Kidney (tissue), 14 donors: ENCODE data around the gene EPYC. TPM values are rescaled to one million over a fixed set of nuclear protein-coding genes. Genes with fewer than 3 reads are reported as not detected.

Experiments used
- DNase-seq, 5 donors: peaks; one replicate each; pipeline ENCODE4 v3.0.0-alpha.2; 2013 to 2020
- FAIRE-seq: peaks from 2 replicates; lab custom pipeline; 2012; peaks lifted over from hg19 to GRCh38; lab: Jason Lieb, UNC
- H3K27ac ChIP-seq, 2 donors: one replicate each; pipeline ENCODE4 v1.7.0; 2013; ENCODE audit warnings: low read depth in 2 of 2, low read length in 2 of 2, inconsistent platforms in 1 of 2
- H3K27me3 ChIP-seq: one replicate; pipeline ENCODE4 v1.7.1; 2013; ENCODE audit warnings: low read length, inconsistent platforms; ENCODE audit not compliant: control insufficient read depth, insufficient read depth
- H3K36me3 ChIP-seq, 3 donors: one replicate each; pipeline versions ENCODE4 v1.7.0 to v1.7.1; 2013; ENCODE audit warnings: low read length in 3 of 3, control low read depth in 1 of 3, inconsistent platforms in 1 of 3; ENCODE audit not compliant: insufficient read depth in 3 of 3, control insufficient read depth in 2 of 3
- H3K4me1 ChIP-seq, 3 donors: one replicate each; pipeline versions ENCODE4 v1.7.0 to v1.7.1; 2013; ENCODE audit warnings: low read length in 3 of 3, inconsistent platforms in 1 of 3, low read depth in 1 of 3; ENCODE audit not compliant: control insufficient read depth in 2 of 3, insufficient read depth in 2 of 3
- H3K4me3 ChIP-seq, 3 donors: one replicate each; pipeline versions ENCODE4 v1.7.0 to v1.8.1; 2013; ENCODE audit warnings: low read length in 3 of 3, control low read depth in 1 of 3, inconsistent platforms in 1 of 3
- H3K9ac ChIP-seq, 3 donors: one replicate each; pipeline versions ENCODE4 v1.7.0 to v1.7.1; 2013; ENCODE audit warnings: low read length in 3 of 3, control low read depth in 1 of 3, inconsistent platforms in 1 of 3
- H3K9me3 ChIP-seq, 3 donors: one replicate each; pipeline versions ENCODE4 v1.7.0 to v1.7.1; 2013; ENCODE audit warnings: low read length in 3 of 3, control low read depth in 1 of 3, inconsistent platforms in 1 of 3; ENCODE audit not compliant: control insufficient read depth in 2 of 3, insufficient read depth in 1 of 3
- CTCF ChIP-seq: IDR thresholded peaks from 3 replicates; pipeline ENCODE4 v1.5.1; 2012; ENCODE audit warnings: mild to moderate bottlenecking, moderate library complexity, borderline replicate concordance; ENCODE audit not compliant: insufficient read depth; ENCODE audit errors: extremely low read depth
- intact Hi-C: fragments of 100-400 bp; cut with DNase I; formaldehyde crosslinking; loops from one replicate; pipeline ENCODE4 v1.11.1; 2022
- polyA plus RNA-seq: library from polyadenylated mRNA; stranded (reverse); fragments of 350-450 nt; fragmentation: Illumina TruSeq; extraction: RNeasy Lipid Tissue Mini Kit (QIAGEN cat#74804); gene quantifications from one replicate; pipeline ENCODE4 v1.2.3, GENCODE V29; 2014; ENCODE audit warnings: low read depth, low replicate concordance; ENCODE audit not compliant: insufficient read depth
- total RNA-seq: library from RNA; stranded (reverse); fragmentation: NEBNext Ultra II Directional; extraction: Animal tissue kit (Norgen Biotek cat#: 25700); gene quantifications from one replicate; pipeline ENCODE4 v1.2.1, GENCODE V29; 2021
- donor health status: control.
- donor health status: control.
- donor health status: control.
- donor health status: control.
- donor health status: control.
- donor health status: DM: yes; HTN: yes; CAD: no.
- donor health status: Normal renal cell carcinoma (clear cell type).

The EPYC gene
- total and polyA plus RNA-seq, 2 donors from 2014 or later: not detected

- FAIRE-seq (no peak), DNase-seq (no peak)
- Histone ChIP-seq H3K27ac (no peak overlapping the region), H3K4me1 (no peaks in the 10 kb centered on the region), H3K27me3 (no peaks in the 10 kb centered on the region), H3K9ac (no peak overlapping the region), H3K9me3 (no peaks in the 10 kb centered on the region), H3K36me3 (no peaks in the 10 kb centered on the region), H3K4me3 (no peak overlapping the region)
- TF ChIP-seq CTCF: no peak
- intact Hi-C loops: no loop called here
Measured at GRCh38 chr12:90991952-90992465, 12.8 kb downstream of the EPYC start.

- no peak for TF ChIP-seq CTCF
- Histone ChIP-seq H3K36me3 (no peaks in the 10 kb centered on the region), H3K4me3 (no peak overlapping the region), H3K27ac (no peak overlapping the region), H3K9ac (no peak overlapping the region), H3K9me3 (no peaks in the 10 kb centered on the region), H3K4me1 (no peaks in the 10 kb centered on the region), H3K27me3 (no peaks in the 10 kb centered on the region)
- DNase-seq: no peak
- FAIRE-seq: no peak
- intact Hi-C loops: no loop called here
Measured at GRCh38 chr12:90990611-90991010, 14.2 kb downstream of the EPYC start.

- Histone ChIP-seq H3K4me3 (no peak overlapping the region), H3K4me1 (no peaks in the 10 kb centered on the region), H3K36me3 (no peaks in the 10 kb centered on the region), H3K27ac (no peak overlapping the region), H3K27me3 (no peaks in the 10 kb centered on the region), H3K9me3 (no peaks in the 10 kb centered on the region), H3K9ac (no peak overlapping the region)
- intact Hi-C loops: no loop called here
- FAIRE-seq (no peak), DNase-seq (no peak)
- no peak for TF ChIP-seq CTCF
Measured at GRCh38 chr12:90989686-90990111, 15.1 kb downstream of the EPYC start.

- no peak for TF ChIP-seq CTCF
- Histone ChIP-seq H3K9ac (no peak overlapping the region), H3K9me3 (no peaks in the 10 kb centered on the region), H3K27me3 (no peaks in the 10 kb centered on the region), H3K4me1 (no peaks in the 10 kb centered on the region), H3K4me3 (no peak overlapping the region), H3K36me3 (no peaks in the 10 kb centered on the region), H3K27ac (no peak overlapping the region)
- intact Hi-C loops: no loop called here
- FAIRE-seq (no peak), DNase-seq (no peak)
Measured at GRCh38 chr12:90987520-90987919, 17.3 kb downstream of the EPYC start.
